GM10266 (cell line): Measurements from ENCODE around the gene CCDC51.

ENCODE experiments used
- DNase-seq: peaks from one replicate; pipeline ENCODE4 v3.0.0; 2012; ENCODE audit errors: extremely low spot score
- CTCF ChIP-seq: IDR thresholded peaks from 2 replicates; pipeline ENCODE4 v1.5.1; 2012; ENCODE audit warnings: mild to moderate bottlenecking, low read depth; ENCODE audit not compliant: control insufficient read depth, insufficient read depth; ENCODE audit errors: missing control alignments

CCDC51 gene

GRCh38 chr3:48399387-48400172 is 40.3 kb downstream of the CCDC51 start:
- DNase-seq, result peak; percentile 4
- no peak for TF ChIP-seq CTCF

- no peak for TF ChIP-seq CTCF
These were observed 41.1 kb downstream of the CCDC51 start for GRCh38 chr3:48398701-48399386.

GRCh38 chr3:48397767-48398681 is 41.9 kb downstream of the CCDC51 start:
- no peak for DNase-seq
- no peak for TF ChIP-seq CTCF

More at GRCh38 chr3:48398701-48399386, 41.1 kb downstream of the CCDC51 start:
- no peak for DNase-seq

- TF ChIP-seq CTCF, result no peak
- no peak for DNase-seq
These were observed 44.2 kb downstream of the CCDC51 start for GRCh38 chr3:48395714-48396113.

GRCh38 chr3:48394391-48394790 is 45.5 kb downstream of the CCDC51 start:
- DNase-seq, result no peak
- TF ChIP-seq CTCF, result no peak

- TF ChIP-seq CTCF, result no peak
- DNase-seq, result no peak
These were observed 51.0 kb downstream of the CCDC51 start for GRCh38 chr3:48388966-48389365.
